Testis (tissue), 2 donors: ENCODE results near the gene STX12.

Experiments used
- POLR2A ChIP-seq: fragments of 450-650 bp; IDR thresholded peaks from one replicate; pipeline ENCODE4 v1.6.1; 2017; ENCODE audit warnings: antibody characterized with exemption, mild to moderate bottlenecking, moderate library complexity
- TF ChIP-seq, protein P1 (sequence below), 3 experiments: fragments of 450-650 bp in 2 of 3; fragments of 200-600 bp in 1 of 3; sonication (generic) in 1 of 3; IDR thresholded peaks; one replicate each; pipeline ENCODE4 v1.5.1; 2016 to 2019; ENCODE audit warnings: antibody characterized with exemption in 3 of 3, mild to moderate bottlenecking in 2 of 3, moderate library complexity in 1 of 3

DNA sequence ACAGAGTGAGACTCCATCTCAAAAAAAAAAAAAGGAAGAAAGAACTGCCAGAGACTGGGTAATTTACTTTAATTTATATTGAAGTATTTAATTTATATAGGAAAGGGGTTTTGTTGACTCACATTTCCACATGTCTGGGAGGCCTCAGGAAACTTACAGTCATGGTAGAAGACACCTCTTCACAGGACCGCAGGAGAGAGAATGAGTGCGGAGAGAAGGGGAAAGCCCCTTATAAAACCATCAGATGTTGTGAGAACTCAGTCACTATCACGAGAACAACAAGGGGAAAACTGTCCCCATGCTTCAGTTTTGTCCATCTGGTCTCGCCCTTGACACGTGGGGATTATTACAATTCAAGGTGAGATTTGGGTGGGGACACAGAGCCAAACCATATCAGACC is 31.8 kb downstream of the STX12 start:
- TF ChIP-seq, protein P1, sequence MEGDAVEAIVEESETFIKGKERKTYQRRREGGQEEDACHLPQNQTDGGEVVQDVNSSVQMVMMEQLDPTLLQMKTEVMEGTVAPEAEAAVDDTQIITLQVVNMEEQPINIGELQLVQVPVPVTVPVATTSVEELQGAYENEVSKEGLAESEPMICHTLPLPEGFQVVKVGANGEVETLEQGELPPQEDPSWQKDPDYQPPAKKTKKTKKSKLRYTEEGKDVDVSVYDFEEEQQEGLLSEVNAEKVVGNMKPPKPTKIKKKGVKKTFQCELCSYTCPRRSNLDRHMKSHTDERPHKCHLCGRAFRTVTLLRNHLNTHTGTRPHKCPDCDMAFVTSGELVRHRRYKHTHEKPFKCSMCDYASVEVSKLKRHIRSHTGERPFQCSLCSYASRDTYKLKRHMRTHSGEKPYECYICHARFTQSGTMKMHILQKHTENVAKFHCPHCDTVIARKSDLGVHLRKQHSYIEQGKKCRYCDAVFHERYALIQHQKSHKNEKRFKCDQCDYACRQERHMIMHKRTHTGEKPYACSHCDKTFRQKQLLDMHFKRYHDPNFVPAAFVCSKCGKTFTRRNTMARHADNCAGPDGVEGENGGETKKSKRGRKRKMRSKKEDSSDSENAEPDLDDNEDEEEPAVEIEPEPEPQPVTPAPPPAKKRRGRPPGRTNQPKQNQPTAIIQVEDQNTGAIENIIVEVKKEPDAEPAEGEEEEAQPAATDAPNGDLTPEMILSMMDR (IDR thresholded peaks at IDR 0.05): no peak
- TF ChIP-seq POLR2A: no peak
